ENCODE data around the gene SLC14A1.
"Not testable (repeated sequence)": the region's sequence is repeated elsewhere in the genome, so short reads cannot be mapped to it uniquely, and the experiment has no call there.

The SLC14A1 gene

GRCh38 chr18:45724601-45725000 is 620 bp downstream of the SLC14A1 start:
- no peak for FAIRE-seq

GRCh38 chr18:45725336-45725735 is 1.4 kb downstream of the SLC14A1 start:
- no peak for FAIRE-seq

- FAIRE-seq = no peak
Measured at GRCh38 chr18:45726603-45727002, 2.6 kb downstream of the SLC14A1 start.

DNA sequence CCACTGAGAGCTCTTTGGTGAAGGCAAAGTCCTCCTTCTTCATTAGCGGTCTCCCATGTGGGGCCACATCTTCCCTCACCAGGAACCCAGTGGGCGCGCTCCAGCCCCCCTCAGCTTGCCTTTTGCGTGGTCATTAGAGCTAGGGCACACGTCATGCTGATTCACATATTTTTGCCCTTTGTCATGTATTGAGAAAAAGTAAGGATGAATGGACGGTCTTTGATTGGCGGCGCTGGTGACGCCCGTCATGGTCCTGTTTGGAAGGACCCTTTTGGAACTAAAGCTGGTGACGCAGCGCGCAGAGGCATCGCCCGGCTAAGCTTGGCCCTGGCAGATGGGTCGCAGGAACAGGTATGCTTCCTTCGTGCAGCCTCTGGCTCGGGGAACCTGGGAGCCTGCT is 3.1 kb downstream of the SLC14A1 start:
- no peak for FAIRE-seq

DNA sequence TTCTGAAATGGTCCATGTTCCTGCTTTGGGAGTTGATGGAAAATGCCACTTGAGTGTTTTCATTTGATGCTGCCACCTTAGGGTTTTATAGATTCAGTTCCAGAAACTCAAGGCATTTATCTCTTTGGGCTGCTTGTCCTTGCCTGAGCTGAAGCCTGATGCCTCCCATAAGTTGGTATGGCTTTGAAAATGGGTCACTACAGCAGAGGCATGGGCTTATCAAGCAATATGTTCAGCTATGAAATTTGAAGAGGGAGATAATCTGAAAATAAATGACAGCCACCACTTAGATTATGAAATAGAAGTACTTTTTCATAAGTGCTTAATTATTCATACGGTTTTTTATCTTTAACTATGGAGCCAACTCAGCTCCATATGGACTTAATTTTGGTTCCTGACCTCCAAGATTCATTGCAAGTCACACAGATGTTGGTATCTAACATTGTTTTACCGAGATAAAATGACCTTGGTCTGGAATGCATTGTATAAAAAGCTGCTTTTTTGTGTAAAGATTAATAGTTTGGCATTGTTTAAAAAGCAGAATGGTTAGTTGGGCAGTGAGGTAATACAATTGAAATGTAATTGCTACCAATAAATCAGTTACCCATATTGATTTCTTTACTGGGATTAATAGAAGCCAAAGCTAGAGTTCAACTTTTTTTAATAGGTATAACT is 4.5 kb downstream of the SLC14A1 start:
- no peak for FAIRE-seq

DNA sequence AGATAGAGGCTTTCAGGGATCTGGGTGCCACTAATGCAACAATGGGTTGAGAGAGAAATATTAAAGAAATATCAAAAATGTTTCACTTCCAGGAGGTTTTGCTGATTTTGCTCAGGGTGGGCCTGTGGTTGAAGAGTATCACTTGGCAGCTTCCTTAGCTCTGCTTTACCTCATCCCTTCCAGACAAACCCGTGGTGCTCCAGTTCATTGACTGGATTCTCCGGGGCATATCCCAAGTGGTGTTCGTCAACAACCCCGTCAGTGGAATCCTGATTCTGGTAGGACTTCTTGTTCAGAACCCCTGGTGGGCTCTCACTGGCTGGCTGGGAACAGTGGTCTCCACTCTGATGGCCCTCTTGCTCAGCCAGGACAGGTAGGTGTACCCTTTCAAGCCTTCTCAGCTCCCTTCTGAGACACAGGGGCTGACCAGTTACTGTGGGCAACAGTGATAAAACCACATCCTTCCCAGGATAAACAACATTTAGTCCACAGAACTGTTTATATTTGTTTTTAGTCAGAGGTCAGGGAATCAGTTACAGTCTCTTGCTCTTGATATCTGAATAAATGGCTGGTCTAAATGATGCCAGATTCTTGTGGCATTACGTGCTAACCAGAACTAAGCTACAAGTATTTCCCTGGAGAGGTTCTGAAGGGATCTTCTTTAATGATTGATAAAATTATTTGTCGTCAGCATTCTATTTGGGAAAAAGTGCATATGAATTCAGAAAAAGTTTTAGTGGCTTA is 7.0 kb downstream of the SLC14A1 start:
- no peak for FAIRE-seq

- FAIRE-seq = no peak
Measured at GRCh38 chr18:45731716-45732115, 7.7 kb downstream of the SLC14A1 start.

DNA sequence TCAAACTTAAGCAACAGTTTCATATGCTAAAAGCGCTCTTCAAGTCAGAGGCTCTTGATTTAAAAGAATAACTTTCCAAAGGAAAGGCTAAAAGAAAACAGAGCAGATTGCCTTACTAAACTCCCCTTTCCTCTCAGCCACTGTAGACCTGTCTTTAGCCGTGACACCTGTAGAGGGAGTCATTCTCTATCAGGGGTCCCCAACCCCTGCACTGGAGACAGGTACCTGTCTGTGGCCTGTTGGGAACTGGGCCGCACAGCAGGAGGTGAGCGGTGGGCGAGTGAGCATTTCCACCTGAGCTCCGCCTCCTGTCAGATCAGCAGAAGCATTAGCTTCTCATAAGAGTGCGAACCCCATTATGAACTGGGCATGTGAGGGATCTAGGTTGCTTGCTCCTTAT is 9.6 kb downstream of the SLC14A1 start:
- no peak for FAIRE-seq

DNA sequence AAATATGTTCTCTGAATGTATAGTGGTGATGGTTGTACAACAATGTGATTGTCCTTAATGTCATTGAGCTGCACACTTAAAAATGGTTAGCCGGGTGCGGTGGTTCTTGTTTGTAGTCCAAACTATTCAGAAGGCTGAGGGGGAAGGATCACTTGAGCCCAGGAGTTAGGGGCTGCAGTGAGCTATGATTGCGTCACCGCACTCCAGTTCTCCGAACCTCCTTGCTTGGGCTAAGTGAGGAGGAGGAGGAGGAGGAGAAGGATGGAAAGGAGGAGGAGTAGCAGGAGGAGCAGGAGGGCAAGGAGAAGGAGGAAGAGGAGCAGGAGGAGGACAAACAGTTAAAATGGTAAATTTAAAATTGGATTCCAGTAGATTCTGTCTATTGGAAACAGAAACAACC is 10.5 kb downstream of the SLC14A1 start:
- no peak for FAIRE-seq

- no peak for FAIRE-seq
Measured at GRCh38 chr18:45734944-45735343, 11.0 kb downstream of the SLC14A1 start.

DNA sequence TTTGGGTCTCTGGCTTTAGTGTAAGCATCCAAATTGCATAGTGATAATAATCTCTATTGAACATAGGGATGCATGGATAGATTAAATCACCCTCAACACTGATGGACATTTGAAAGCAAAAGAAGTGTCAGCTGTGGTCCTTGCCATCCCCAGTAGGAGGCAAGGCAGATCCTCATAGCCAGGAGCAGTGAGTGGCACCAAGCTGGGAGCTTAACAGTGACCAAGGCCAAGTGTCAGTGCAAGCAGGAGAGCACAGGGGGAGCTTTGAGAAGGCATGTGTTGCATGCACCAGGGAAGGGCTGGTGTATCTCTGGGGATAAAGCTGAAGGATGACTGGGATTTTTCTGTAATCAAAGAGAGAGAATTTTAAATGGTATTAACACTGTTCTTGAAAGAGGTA is 14.7 kb downstream of the SLC14A1 start:
- no peak for FAIRE-seq

- no peak for FAIRE-seq
Measured at GRCh38 chr18:45739268-45739667, 15.3 kb downstream of the SLC14A1 start.

GRCh38 chr18:45739848-45740247 is 15.9 kb downstream of the SLC14A1 start:
- no peak for FAIRE-seq

- FAIRE-seq = no peak
Measured at GRCh38 chr18:45741056-45741455, 17.1 kb downstream of the SLC14A1 start.

DNA sequence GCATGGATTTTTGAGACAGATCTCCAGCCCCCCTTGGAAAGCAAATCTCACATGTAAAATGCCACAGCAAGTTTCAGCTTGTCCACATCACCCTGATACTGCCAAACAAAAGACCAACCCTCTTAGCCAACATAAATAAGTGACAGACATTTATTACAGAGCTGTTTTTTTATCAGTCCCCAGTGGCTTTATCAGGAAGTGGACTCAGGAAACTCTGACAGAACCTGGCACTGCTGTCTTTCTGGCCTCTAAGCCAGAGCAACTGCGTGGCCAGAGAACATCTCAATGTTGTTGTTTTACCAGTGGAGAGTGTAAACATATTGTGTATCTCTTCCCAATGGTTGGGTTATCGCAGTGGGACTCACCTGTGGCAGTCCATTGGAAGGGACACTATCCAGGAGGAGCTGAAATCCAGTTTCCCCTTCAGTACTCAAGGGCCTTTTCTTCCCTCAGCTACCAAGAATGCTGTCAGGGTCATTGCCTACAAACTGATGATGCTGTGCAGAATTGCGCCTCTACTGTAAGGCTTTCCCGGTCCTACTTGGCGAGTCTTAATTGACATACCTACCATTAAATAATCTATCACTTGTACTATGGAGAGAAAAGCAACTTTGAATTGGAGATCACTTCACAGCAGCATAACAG is 22.0 kb downstream of the SLC14A1 start:
- no peak for FAIRE-seq

GRCh38 chr18:45748501-45748900 is 24.5 kb downstream of the SLC14A1 start:
- FAIRE-seq = no peak

DNA sequence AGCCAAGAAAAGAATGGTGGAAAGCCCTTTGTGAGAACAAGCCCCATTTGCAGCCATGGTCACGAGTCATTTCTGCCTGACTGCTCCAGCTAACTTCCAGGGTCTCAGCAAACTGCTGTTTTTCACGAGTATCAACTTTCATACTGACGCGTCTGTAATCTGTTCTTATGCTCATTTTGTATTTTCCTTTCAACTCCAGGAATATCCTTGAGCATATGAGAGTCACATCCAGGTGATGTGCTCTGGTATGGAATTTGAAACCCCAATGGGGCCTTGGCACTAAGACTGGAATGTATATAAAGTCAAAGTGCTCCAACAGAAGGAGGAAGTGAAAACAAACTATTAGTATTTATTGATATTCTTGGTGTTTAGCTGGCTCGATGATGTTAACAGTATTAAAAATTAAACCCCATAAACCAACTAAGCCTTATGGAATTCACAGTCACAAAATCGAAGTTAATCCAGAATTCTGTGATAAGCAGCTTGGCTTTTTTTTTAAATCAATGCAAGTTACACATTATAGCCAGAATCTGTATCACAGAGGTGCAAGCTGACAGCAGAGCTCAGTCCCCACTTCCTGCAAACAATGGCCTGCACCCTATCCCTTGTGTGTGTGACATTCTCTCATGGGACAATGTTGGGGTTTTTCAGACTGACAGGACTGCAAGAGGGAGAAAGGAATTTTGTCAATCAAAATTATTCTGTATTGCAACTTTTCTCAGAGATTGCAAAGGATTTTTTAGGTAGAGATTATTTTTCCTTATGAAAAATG is 26.1 kb downstream of the SLC14A1 start:
- FAIRE-seq = no peak

DNA sequence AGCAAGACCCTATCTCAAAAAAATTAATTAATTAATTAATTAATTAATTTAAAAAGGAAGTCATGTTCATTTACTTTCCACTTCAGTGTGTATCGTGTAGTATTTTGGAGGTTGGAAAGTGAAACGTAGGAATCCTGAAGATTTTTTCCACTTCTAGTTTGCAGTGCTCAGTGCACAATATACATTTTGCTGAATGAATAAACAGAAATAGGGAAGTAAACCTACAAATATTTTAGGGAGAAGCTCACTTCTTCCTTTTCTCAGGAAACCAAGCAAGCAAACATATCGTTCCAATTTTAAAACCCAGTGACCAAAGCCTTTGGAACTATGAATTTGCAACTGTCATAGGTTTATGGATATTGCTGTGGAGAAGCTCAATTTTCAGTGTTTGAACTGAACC is 27.8 kb downstream of the SLC14A1 start:
- FAIRE-seq = no peak

DNA sequence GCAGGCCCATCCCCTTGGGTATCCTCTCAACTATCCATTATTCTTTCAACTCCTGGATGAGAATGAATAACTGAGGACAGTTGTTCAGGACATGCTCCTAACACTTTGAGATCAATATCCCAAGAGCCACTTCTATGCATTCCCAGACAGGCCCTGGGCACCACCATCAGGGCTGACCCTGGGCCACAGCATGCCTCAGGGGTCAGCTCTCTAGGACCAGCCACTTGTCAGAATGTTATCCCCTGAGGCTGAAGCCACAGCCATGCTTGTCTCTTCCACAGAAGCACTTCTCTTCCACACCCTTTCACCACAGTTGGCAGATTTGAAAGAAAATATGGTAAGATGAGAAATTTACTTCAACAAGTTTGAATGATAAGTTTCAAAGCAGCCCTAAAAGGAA is 28.7 kb downstream of the SLC14A1 start:
- FAIRE-seq = no peak

DNA sequence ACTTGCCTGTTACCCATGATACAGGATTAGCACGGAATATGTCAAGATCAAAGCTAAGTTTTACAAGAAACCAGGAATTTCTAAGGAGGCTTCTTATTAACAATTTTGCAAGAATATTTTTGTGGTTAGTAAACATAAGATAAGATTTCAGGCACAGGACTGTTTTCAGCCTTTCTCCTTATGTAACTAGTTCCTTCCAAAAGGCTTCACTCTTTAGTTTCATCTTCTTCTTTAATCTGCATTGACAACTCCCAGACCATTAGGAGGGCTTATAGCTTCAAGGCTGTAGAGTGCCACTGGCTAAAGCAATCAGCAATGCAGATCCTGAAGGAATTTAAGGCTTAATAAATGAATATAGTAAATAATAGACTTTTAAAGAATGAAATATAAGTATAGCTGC is 29.3 kb downstream of the SLC14A1 start:
- FAIRE-seq = no peak

DNA sequence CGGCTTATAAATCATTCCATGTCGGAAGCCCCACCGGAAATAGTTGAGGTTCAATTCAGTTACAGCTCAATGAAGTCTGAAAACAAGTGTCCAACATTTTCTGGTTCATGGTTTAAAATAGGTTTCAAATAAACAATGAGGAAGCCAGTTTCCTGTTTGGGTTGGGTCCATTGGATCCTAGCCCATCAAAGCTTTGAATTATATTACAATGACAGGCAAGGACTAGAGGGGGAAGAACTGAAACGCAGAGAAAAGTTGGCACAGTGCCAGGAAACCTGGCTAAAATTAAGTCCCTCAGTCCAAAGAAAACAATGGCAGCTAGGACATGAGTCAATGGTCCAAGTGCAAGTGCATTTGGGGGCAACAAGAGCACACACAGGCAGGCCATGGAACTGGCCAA is 32.0 kb downstream of the SLC14A1 start:
- peak; percentile 77 for FAIRE-seq

GRCh38 chr18:45757005-45757404 is 33.0 kb downstream of the SLC14A1 start:
- no peak for FAIRE-seq

DNA sequence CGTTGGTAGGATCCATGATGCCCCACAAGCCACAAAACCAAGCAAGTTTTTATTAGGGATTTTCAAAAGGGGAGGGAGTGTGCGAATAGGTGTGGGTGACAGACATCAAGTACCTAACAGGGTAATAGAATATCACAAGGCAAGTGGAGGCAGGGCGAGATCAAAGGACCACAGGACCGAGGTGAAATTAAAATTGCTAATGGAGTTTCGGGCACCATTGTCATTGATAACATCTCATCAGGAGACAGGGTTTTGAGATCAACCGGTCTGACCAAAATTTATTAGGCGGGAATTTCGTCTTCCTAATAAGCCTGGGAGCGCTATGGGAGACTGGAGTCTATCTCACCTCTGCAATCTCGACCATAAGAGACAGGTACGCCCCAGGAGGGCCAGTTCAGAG is 33.7 kb downstream of the SLC14A1 start:
- FAIRE-seq = not testable (repeated sequence)

Measured in endometrium (tissue), 2 donors.